G401.6 (cell line): ENCODE measurements around the gene TTC17.
"Not testable (repeated sequence)": the region's sequence is repeated elsewhere in the genome, so short reads cannot be mapped to it uniquely, and the experiment has no call there.

Source experiments
- FAIRE-seq: peaks from 2 replicates; lab custom pipeline; 2012; peaks lifted over from hg19 to GRCh38; lab: Jason Lieb, UNC

The TTC17 gene

GRCh38 chr11:43358801-43359421 is at the start of gene TTC17:
TTC17 (plus strand) TSS chr11:43358920; CDS start chr11:43358955, 35 bp downstream.
- peak; percentile 82 for FAIRE-seq

- FAIRE-seq, result peak; percentile 96
Observed at GRCh38 chr11:43311791-43312607, 46.7 kb upstream of the TTC17 start, which contains the start of gene API5. API5 (plus strand) TSS chr11:43311996; CDS start chr11:43312128, 132 bp downstream.

- FAIRE-seq, result no peak
Observed at GRCh38 chr11:43315966-43316365, 42.8 kb upstream of the TTC17 start.

- FAIRE-seq, result no peak
Observed at GRCh38 chr11:43316451-43316850, 42.3 kb upstream of the TTC17 start.

- no peak for FAIRE-seq
Observed at GRCh38 chr11:43327987-43328386, 30.7 kb upstream of the TTC17 start.

GRCh38 chr11:43328482-43328881 is 30.2 kb upstream of the TTC17 start:
- FAIRE-seq, result no peak

- FAIRE-seq, result no peak
Observed at GRCh38 chr11:43341159-43341558, 17.6 kb upstream of the TTC17 start.

- not testable (repeated sequence) for FAIRE-seq
Observed at GRCh38 chr11:43351426-43351825, 7.3 kb upstream of the TTC17 start.

- FAIRE-seq, result no peak
Observed at GRCh38 chr11:43354311-43354710, 4.4 kb upstream of the TTC17 start.

GRCh38 chr11:43356336-43356735 is 2.4 kb upstream of the TTC17 start:
- FAIRE-seq, result no peak

GRCh38 chr11:43358279-43358800 is 380 bp upstream of the TTC17 start:
- no peak for FAIRE-seq

GRCh38 chr11:43359422-43359818 is 700 bp downstream of the TTC17 start:
- FAIRE-seq, result no peak

- no peak for FAIRE-seq
Observed at GRCh38 chr11:43360361-43361032, 1.8 kb downstream of the TTC17 start.

- FAIRE-seq, result no peak
Observed at GRCh38 chr11:43366677-43367076, 8.0 kb downstream of the TTC17 start.

GRCh38 chr11:43367382-43368178 is 8.9 kb downstream of the TTC17 start:
- FAIRE-seq, result no peak

- no peak for FAIRE-seq
Observed at GRCh38 chr11:43376065-43376464, 17.3 kb downstream of the TTC17 start.

- no peak for FAIRE-seq
Observed at GRCh38 chr11:43376594-43376993, 17.9 kb downstream of the TTC17 start.

GRCh38 chr11:43377389-43377788 is 18.7 kb downstream of the TTC17 start:
- no peak for FAIRE-seq

- FAIRE-seq, result no peak
Observed at GRCh38 chr11:43378897-43379296, 20.2 kb downstream of the TTC17 start.

GRCh38 chr11:43381802-43382201 is 23.1 kb downstream of the TTC17 start:
- FAIRE-seq, result no peak

GRCh38 chr11:43382614-43383013 is 23.9 kb downstream of the TTC17 start:
- FAIRE-seq, result no peak

GRCh38 chr11:43384393-43384792 is 25.7 kb downstream of the TTC17 start:
- FAIRE-seq, result no peak
